ENCODE data around the gene ALDH3A1. TPM values are rescaled to one million over a fixed set of nuclear protein-coding genes. Genes with fewer than 3 reads are reported as not detected.

Gene ALDH3A1
- total RNA-seq, 4 donors from 2014 or later, result 0.51 to 7.1 (median 1.7) TPM; not detected in 1

- Histone ChIP-seq H3K36me3 (no peaks in the 10 kb centered on the region), H3K9me3 (no peaks in the 10 kb centered on the region), H3K4me1 (peaks cover 0 to 7% of the 10 kb centered on the region in 2 donors), H3K27me3 (no peaks in the 10 kb centered on the region), H3K27ac (no peak overlapping the region), H3K4me3 (no peak overlapping the region)
- DNase-seq, result no peak
- TF ChIP-seq CTCF (IDR thresholded peaks at IDR 0.05), result no peak
- intact Hi-C loops (cut with DNase I; ENCODE audit: low total_unique reads), result no loop called here
Measured at GRCh38 chr17:19746517-19746916, 1.6 kb downstream of the ALDH3A1 start.

GRCh38 chr17:19744922-19745757 lies 3.0 kb downstream of the ALDH3A1 start:
- H3K4me3 ChIP-seq, result peak overlapping the region; percentile 37 to 54
- no peaks in the 10 kb centered on the region for H3K27me3 ChIP-seq
- no peaks in the 10 kb centered on the region for H3K9me3 ChIP-seq
- TF ChIP-seq POLR2A (IDR thresholded peaks at IDR 0.05) (no peak), CTCF (IDR thresholded peaks at IDR 0.05) (peak; percentile 91 to 98 (median 97))
- no peaks in the 10 kb centered on the region for H3K36me3 ChIP-seq
- H3K27ac ChIP-seq, result peak overlapping the region; percentile 60 to 68
- intact Hi-C loops (cut with DNase I; ENCODE audit: low total_unique reads), result no loop called here
- peaks cover 0 to 7% of the 10 kb centered on the region in 2 donors for H3K4me1 ChIP-seq
- peak; percentile 92 to 94 for DNase-seq

DNA sequence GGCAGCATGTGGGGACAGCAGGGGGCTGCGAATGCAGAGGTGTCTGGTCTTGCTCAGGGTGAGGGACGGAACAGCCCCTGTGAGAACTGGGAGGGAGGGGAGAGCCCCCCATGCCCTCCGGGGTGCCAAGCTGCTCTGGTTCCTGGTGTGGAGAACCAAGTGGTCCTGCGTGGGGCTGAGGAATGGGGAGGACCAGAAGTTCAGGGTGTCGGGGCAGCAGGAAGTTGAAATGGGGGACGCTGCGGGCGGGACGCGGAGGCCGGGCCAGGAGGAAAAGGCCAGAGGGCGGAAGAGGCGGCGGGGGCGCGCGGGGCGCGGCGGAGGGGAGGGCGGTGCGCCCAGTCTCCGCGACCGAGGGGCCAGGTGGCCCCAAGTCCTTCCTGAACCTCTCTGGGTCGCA lies 3.6 kb downstream of the ALDH3A1 start:
- Histone ChIP-seq H3K4me3 (peak overlapping the region; percentile 37 to 54), H3K27ac (peak overlapping the region; percentile 60 to 68), H3K27me3 (no peaks in the 10 kb centered on the region), H3K9me3 (no peaks in the 10 kb centered on the region), H3K4me1 (peaks cover 0 to 7% of the 10 kb centered on the region in 2 donors), H3K36me3 (no peaks in the 10 kb centered on the region)
- no peak for TF ChIP-seq CTCF (IDR thresholded peaks at IDR 0.05)
- no peak for TF ChIP-seq POLR2A (IDR thresholded peaks at IDR 0.05)
- intact Hi-C loops (cut with DNase I; ENCODE audit: low total_unique reads), result no loop called here
- DNase-seq, result no peak

- DNase-seq, result no peak
- Histone ChIP-seq H3K36me3 (no peaks in the 10 kb centered on the region), H3K4me1 (peaks cover 0 to 7% of the 10 kb centered on the region in 2 donors), H3K4me3 (no peak overlapping the region), H3K27ac (no peak overlapping the region), H3K9me3 (no peaks in the 10 kb centered on the region), H3K27me3 (no peaks in the 10 kb centered on the region)
- TF ChIP-seq CTCF (IDR thresholded peaks at IDR 0.05), result no peak
- TF ChIP-seq POLR2A (IDR thresholded peaks at IDR 0.05), result no peak
- intact Hi-C loops (cut with DNase I; ENCODE audit: low total_unique reads), result no loop called here
Measured at GRCh38 chr17:19743101-19744100, 4.7 kb downstream of the ALDH3A1 start.
